ENCODE measurements around the gene LARGE1.

- TF ChIP-seq CTCF (IDR thresholded peaks at IDR 0.05) (no peak), POLR2A (IDR thresholded peaks at IDR 0.05) (no peak)
Observed at GRCh38 chr22:33906954-33907353, 13.3 kb downstream of the LARGE1 start.
